ENCODE results near the gene IFRD1.

GRCh38 chr7:112448381-112448780 lies 1.9 kb upstream of the IFRD1 start:
- TF ChIP-seq, protein P1, sequence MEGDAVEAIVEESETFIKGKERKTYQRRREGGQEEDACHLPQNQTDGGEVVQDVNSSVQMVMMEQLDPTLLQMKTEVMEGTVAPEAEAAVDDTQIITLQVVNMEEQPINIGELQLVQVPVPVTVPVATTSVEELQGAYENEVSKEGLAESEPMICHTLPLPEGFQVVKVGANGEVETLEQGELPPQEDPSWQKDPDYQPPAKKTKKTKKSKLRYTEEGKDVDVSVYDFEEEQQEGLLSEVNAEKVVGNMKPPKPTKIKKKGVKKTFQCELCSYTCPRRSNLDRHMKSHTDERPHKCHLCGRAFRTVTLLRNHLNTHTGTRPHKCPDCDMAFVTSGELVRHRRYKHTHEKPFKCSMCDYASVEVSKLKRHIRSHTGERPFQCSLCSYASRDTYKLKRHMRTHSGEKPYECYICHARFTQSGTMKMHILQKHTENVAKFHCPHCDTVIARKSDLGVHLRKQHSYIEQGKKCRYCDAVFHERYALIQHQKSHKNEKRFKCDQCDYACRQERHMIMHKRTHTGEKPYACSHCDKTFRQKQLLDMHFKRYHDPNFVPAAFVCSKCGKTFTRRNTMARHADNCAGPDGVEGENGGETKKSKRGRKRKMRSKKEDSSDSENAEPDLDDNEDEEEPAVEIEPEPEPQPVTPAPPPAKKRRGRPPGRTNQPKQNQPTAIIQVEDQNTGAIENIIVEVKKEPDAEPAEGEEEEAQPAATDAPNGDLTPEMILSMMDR (IDR thresholded peaks at IDR 0.05 in 8 of 11, conservative IDR thresholded peaks at IDR 0.05 in 3 of 11), result no peak
- TF ChIP-seq POLR2AphosphoS5 (IDR thresholded peaks at IDR 0.05), result no peak
- no peak for TF ChIP-seq POLR2A (IDR thresholded peaks at IDR 0.05)
